Effector memory CD4-positive, alpha-beta T cell (primary cell): ENCODE data around the gene GAK.

ENCODE experiments used
- DNase-seq, 3 donors: peaks; one replicate each; pipeline ENCODE4 v3.0.0-alpha.2; 2020
- H3K27ac ChIP-seq: 2 replicates; pipeline ENCODE4 v1.7.0; 2013; ENCODE audit warnings: mild to moderate bottlenecking, low read length, moderate library complexity; ENCODE audit not compliant: insufficient read depth, poor library complexity, severe bottlenecking
- H3K27me3 ChIP-seq: replicated peaks from 2 replicates; pipeline ENCODE4 v1.7.0; 2013; ENCODE audit warnings: mild to moderate bottlenecking, low read length; ENCODE audit not compliant: insufficient read depth, control insufficient read depth, poor library complexity, severe bottlenecking
- H3K36me3 ChIP-seq: 2 replicates; pipeline ENCODE4 v1.7.0; 2013; ENCODE audit warnings: mild to moderate bottlenecking, low read length, moderate library complexity; ENCODE audit not compliant: control insufficient read depth, insufficient read depth
- H3K4me1 ChIP-seq: 2 replicates; pipeline ENCODE4 v1.7.0; 2013; ENCODE audit warnings: low read length, mild to moderate bottlenecking; ENCODE audit not compliant: control insufficient read depth, insufficient read depth, poor library complexity, severe bottlenecking
- H3K4me3 ChIP-seq: 2 replicates; pipeline ENCODE4 v1.7.0; 2013; ENCODE audit warnings: low read length, low read depth, mild to moderate bottlenecking; ENCODE audit not compliant: insufficient read depth, poor library complexity, severe bottlenecking
- H3K9me3 ChIP-seq: 2 replicates; pipeline ENCODE4 v1.7.0; 2013; ENCODE audit warnings: mild to moderate bottlenecking, low read length, moderate library complexity; ENCODE audit not compliant: control insufficient read depth

The GAK gene

DNA sequence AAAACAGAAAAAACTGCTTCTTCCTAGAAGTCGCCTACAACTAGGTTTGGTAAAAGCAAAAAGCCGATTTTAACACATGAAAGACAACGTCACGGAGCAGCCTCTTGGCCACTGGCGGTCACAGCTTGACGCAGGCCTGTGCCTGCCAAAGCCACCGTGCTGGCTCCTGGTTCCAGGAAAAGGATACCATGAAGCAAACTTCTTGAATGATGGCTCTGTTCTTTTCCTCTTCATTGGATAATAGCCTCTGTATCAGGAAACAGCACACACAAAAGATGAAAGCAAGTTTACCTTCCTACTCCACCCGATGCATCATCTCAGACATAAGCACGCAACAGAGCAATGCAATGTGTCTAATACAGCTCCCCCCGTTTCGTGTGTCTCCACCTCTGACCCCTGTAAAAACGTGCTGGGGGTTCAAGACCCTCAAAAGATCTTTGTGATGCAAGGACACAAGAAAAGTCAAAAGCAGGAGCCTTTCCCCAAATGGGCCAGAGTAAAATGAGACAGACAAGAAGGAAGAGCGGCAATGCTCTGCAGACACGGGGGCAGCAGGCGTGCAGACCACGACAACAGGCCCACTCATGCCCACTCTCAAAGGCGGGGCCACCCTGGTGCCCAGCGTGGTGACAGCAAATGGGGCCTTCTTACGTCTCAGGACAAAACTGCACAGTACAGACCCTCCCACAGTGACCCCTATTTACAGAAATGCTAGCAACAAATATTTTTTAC, 19.4 kb downstream of the GAK start:
- no peak overlapping the region for H3K27ac ChIP-seq
- no peaks in the 10 kb centered on the region for H3K27me3 ChIP-seq
- peaks cover 46% of the 10 kb centered on the region for H3K36me3 ChIP-seq
- no peak overlapping the region for H3K4me3 ChIP-seq
- H3K9me3 ChIP-seq, result no peaks in the 10 kb centered on the region
- H3K4me1 ChIP-seq, result peaks cover 6% of the 10 kb centered on the region
- DNase-seq, result no peak

DNA sequence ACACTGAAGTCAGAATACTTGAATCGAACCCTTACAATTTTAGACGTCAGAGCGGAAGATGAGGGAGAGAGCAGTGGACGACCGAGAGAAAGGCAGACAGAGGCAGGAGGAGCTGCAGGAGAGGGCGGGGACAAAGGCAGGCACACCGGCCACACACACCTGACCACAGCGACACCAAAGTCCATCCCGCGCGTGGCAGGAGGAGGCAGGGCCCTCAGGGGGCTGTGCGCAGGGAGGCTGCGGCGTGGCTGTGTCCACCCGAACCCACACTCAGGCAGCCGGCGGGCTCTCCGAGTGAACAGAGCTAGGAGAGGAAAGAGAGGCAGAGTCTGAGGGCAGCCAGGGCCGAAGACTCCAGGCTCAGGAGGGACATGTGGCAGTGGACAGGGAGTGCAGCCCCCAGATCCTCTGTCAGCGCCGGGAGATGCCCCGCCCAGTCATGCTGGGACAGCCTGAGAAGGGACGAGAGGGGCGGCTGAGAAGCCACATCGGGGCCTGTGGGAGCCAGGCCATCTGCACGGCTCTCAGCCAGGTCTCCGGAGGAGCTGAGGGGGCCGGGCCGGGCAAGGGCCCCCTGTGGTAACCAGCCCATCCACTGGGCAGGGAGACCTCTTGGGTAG, 20.1 kb downstream of the GAK start:
- Histone ChIP-seq H3K4me1 (peaks cover 6% of the 10 kb centered on the region), H3K27me3 (no peaks in the 10 kb centered on the region), H3K4me3 (no peak overlapping the region), H3K36me3 (peaks cover 47% of the 10 kb centered on the region), H3K27ac (no peak overlapping the region), H3K9me3 (no peaks in the 10 kb centered on the region)
- no peak for DNase-seq

DNA sequence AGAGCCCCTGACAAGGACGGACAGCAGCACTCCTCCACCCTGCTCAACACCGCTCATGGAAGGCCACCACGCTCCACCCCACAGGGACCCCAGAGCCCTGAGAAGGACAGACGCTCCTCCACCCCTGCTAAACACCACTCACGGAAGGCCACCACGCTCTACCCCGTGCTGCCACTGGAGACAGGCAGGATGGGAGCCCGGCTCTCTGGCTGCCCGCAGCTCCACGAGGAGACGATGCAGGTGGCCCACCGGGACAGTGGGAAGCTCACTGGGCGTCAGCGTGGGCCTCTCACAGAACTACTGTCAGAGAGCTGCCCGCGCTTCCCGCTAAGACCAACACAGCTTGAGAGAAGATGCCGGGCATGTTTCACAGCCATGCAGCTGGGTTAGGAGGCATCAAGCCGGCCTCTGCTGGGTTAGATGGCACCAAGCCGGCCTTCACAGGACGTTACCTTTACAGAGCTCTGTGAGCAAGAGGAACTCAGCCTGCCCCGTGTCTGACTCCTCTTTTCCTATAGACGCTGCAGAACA, 20.8 kb downstream of the GAK start:
- Histone ChIP-seq H3K4me3 (no peak overlapping the region), H3K36me3 (peaks cover 47% of the 10 kb centered on the region), H3K27me3 (no peaks in the 10 kb centered on the region), H3K9me3 (no peaks in the 10 kb centered on the region), H3K27ac (no peak overlapping the region), H3K4me1 (peaks cover 6% of the 10 kb centered on the region)
- DNase-seq, result no peak

DNA sequence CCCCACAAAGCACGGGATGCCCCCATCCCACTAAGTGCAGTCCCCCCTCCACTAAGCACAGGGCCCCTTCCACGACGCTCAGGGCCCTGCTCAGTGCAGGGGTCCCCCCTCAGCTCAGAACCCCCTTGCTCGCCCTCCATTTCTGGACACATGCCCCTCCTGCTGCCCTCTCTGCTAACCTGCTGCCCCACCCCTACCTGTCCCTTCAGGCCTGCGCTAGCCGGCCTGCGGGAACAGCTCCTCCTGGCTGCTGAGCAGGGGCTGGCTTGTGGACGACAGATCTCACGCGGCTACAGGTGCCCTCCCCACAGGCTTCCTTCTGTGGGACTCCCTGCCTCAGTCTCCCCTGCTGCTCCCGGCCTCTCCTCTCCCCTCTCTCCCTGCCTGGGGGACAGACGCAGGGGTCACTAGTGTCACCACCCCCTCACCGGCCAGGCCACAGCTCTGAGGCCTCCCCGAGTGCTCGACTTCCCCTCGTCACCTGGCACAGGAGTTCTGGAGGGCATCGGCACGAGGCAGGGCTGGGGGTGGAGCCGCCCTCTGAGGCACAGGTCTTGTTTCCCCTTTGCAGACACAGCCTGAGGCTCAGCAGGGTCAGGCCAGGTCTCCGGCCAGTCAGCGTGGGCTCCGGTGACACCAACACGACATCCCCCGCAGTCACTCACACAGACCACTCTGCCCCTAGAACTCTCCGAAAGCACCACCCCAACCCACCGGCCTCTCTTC, 21.6 kb downstream of the GAK start:
- no peak overlapping the region for H3K4me3 ChIP-seq

DNA sequence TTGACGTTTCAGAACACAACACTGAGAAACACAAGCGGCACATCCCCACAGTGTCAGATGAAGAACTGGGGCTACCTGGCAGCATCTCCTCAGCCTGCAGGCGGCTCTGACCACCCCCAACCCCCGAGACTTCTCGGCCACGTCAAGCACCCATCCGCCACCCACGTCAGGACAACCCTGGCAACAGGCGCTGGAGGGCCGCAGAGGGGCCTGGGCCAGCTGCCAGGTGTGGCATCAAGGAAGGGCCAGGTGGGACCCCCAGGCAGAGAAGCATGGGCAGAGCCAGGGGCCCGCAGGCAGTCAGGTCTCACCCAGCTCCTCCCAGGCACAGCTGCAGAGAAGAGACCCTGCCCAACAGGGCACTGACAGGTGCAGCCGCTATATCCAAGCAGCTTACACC, 22.3 kb downstream of the GAK start:
- Histone ChIP-seq H3K4me1 (peaks cover under 1% of the 10 kb centered on the region), H3K9me3 (no peaks in the 10 kb centered on the region), H3K36me3 (peaks cover 50% of the 10 kb centered on the region), H3K27me3 (no peaks in the 10 kb centered on the region), H3K4me3 (no peak overlapping the region), H3K27ac (no peak overlapping the region)
- no peak for DNase-seq

More for the DNA sequence above, 21.6 kb downstream of the GAK start:
- DNase-seq, result no peak
- Histone ChIP-seq H3K36me3 (peaks cover 47% of the 10 kb centered on the region), H3K27me3 (no peaks in the 10 kb centered on the region), H3K27ac (no peak overlapping the region), H3K4me1 (peaks cover 6% of the 10 kb centered on the region), H3K9me3 (no peaks in the 10 kb centered on the region)

DNA sequence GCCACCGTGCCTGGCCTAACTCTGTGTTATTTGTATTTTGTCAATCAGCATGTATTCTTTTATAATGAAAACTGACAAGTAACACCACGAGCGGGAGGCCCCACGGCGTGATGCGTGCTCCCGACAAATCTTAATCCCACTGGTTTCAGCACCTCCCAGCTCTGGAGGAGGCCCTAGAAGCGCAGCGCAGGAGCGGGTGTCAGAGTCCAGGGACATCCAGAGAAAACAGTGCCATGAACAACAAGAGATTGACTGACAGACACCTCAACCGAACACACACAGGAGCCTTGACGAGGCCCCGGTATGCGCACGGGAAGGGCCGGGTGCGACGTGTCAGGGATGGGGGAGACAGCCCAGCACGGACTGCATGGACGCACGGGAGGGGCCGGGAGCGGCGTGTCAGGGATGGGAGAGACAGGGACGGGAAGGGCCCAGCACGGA, 23.0 kb downstream of the GAK start:
- H3K36me3 ChIP-seq, result peaks cover 54% of the 10 kb centered on the region
- no peak for DNase-seq

DNA sequence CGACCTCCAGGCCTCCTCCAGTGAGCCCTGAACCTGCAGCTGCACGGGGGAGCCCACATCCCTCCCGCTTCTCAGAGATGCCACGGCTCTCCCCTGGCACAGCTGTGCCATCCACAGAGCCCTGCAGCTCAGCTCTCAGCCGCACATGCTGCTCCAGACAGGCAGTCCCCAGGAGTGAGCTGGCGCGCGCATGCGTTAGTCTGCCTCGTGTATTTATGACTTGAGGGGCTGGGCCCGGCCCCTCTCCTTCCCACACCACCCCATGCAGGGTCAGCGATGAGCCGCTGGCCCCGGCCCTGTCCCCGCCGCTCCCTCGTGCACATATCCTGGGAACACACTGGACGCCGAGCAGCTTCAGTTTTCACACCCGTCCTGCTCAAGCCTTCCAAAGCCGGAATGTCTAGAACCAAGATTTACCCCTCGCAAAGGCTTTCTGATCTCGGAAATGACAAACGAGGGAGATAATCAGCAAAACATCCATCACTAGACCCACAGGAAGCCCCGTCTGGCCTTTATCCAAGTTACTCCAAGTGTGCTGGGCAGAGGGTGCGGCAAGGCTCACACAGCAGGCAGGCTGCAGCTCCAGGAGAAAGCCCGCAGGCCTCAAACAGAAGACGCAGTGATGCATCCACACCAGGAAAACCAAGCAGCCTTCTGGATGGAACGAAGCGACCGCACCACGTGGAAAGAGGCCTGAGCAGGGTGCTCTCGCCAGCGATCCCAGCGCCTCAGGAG, 24.3 kb downstream of the GAK start:
- H3K27ac ChIP-seq, result no peak overlapping the region
- no peaks in the 10 kb centered on the region for H3K27me3 ChIP-seq
- no peaks in the 10 kb centered on the region for H3K9me3 ChIP-seq
- H3K36me3 ChIP-seq, result peaks cover 57% of the 10 kb centered on the region
- DNase-seq, result no peak
- no peaks in the 10 kb centered on the region for H3K4me1 ChIP-seq
- no peak overlapping the region for H3K4me3 ChIP-seq

More for the DNA sequence above, 23.0 kb downstream of the GAK start:
- Histone ChIP-seq H3K9me3 (no peaks in the 10 kb centered on the region), H3K4me1 (no peaks in the 10 kb centered on the region), H3K4me3 (no peak overlapping the region), H3K27ac (no peak overlapping the region), H3K27me3 (no peaks in the 10 kb centered on the region)

DNA sequence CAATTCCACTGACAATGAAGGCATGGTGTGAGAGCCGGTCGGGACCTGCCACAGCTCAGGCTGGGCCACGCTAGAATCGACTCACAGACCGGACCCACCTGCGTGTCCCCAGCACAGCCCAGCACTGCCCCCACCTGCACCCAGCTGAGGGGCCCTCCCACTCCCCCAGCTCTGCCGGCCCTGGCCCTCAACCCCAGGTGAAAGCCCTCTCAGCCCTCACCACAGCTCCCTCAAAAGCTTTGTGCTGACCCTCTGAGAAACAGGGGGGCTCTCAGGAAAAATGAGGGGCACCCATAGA, 25.1 kb downstream of the GAK start:
- H3K4me3 ChIP-seq, result no peak overlapping the region
- peaks cover 50% of the 10 kb centered on the region for H3K36me3 ChIP-seq
- no peaks in the 10 kb centered on the region for H3K4me1 ChIP-seq
- H3K27ac ChIP-seq, result no peak overlapping the region
- no peaks in the 10 kb centered on the region for H3K27me3 ChIP-seq
- DNase-seq, result no peak
- no peaks in the 10 kb centered on the region for H3K9me3 ChIP-seq

DNA sequence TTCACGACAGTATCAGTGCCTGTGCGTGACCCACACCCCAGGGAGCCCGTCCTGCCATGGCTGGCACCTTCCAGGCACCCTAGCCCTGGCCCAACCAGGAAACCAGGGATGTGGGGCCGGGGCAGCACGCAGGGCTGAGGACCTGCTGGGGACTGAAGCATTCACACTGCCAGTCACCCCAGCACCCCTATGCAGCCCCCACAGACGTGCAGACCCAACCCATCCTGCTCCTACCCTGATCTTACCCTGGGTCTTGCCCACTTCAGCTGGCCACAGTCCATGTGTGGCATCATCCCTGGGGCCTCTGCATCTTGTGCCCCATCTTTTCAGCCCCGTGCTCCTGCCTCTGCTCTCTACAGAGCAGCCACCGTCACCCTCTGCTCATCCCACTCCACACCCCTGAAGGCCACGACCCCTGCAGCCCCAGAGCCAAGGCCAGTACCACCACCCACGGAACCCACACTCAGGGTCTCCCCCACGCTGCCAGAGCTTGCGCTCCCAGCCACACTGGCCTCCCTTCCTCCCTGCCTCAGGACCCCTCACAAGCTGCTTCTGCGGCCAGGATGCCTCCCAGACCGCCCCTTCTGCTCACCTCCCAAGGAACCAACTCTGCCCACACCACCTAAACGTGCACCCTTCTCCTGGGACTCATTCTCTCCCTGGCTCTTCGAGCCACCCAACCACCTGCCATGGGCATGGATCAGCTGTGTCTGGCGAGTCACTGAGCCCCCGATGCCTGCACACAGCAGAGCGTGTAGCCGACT, 25.6 kb downstream of the GAK start:
- Histone ChIP-seq H3K4me3 (no peak overlapping the region), H3K9me3 (no peaks in the 10 kb centered on the region), H3K27me3 (no peaks in the 10 kb centered on the region), H3K36me3 (peaks cover 45% of the 10 kb centered on the region), H3K27ac (no peak overlapping the region), H3K4me1 (no peaks in the 10 kb centered on the region)
- no peak for DNase-seq
